Activated CD8-positive, alpha-beta memory T cell treated with anti-CD3 and anti-CD28 coated beads, Interleukin-2, amount 10 ng/mL, durations not matched to agents 7 days and 5 days (primary cell): ENCODE data around the gene FSTL4. TPM values are rescaled to one million over a fixed set of nuclear protein-coding genes. Genes with fewer than 3 reads are reported as not detected.

Experiments
- ATAC-seq: fragments of 150-1000 bp; cut with Tn5 transposase; one replicate; pipeline ENCODE4 v1.10.0; 2021; ENCODE audit warnings: moderate library complexity
- CTCF ChIA-PET: fragments of 350-600 bp; sonication (Branson Sonifier 250); formaldehyde crosslinking; loops from one replicate; lab custom pipeline; 2021; ENCODE audit warnings: antibody characterized with exemption; lab: Charles Lee
- DNase-seq: peaks from one replicate; pipeline ENCODE4 v3.0.0-alpha.2; 2020
- H3K27ac Mint-ChIP-seq: one replicate; pipeline ENCODE4 v1.8.0; 2021; ENCODE audit warnings: mild to moderate bottlenecking, mixed read lengths
- H3K27me3 Mint-ChIP-seq: one replicate; pipeline ENCODE4 v1.8.0; 2021; ENCODE audit warnings: mixed read lengths
- H3K36me3 Mint-ChIP-seq: one replicate; pipeline ENCODE4 v1.8.0; 2021; ENCODE audit warnings: mild to moderate bottlenecking, mixed read lengths
- H3K4me1 Mint-ChIP-seq: one replicate; pipeline ENCODE4 v1.8.0; 2021; ENCODE audit warnings: mixed read lengths
- H3K4me3 Mint-ChIP-seq: one replicate; pipeline ENCODE4 v1.8.0; 2021; ENCODE audit warnings: mild to moderate bottlenecking, moderate library complexity, mixed read lengths
- H3K9me3 Mint-ChIP-seq: one replicate; pipeline ENCODE4 v1.8.0; 2022; ENCODE audit warnings: low read depth, mixed read lengths
- total RNA-seq, 2 experiments: library from RNA; stranded (reverse); gene quantifications; one replicate each; pipeline ENCODE4 v1.2.3, GENCODE V29; 2021

The FSTL4 gene
- total RNA-seq, 2 experiments from 2014 or later: not detected

GRCh38 chr5:133512896-133513295 lies 99.4 kb downstream of the FSTL4 start:
- Mint-ChIP-seq H3K4me3 (no peak overlapping the region), H3K27ac (no peak overlapping the region), H3K4me1 (peaks cover 7% of the 10 kb centered on the region), H3K36me3 (no peaks in the 10 kb centered on the region), H3K9me3 (no peaks in the 10 kb centered on the region), H3K27me3 (peaks cover 22% of the 10 kb centered on the region)
- DNase-seq (no peak), ATAC-seq (no peak)
- CTCF ChIA-PET: interaction anchor here (0.6 kb wide), 1 partner anchor 17 kb away, joined by 3 read pairs; no protein-coding TSS in a partner anchor

GRCh38 chr5:133511653-133512235 lies 100.6 kb downstream of the FSTL4 start:
- H3K4me3 Mint-ChIP-seq: no peak overlapping the region
- CTCF ChIA-PET: interaction anchor here (1.3 kb wide), 1 partner anchor 88 kb away, joined by 5 read pairs; no protein-coding TSS in a partner anchor
- ATAC-seq (no peak), DNase-seq (no peak)
- no peaks in the 10 kb centered on the region for H3K36me3 Mint-ChIP-seq
- no peaks in the 10 kb centered on the region for H3K9me3 Mint-ChIP-seq
- peaks cover 7% of the 10 kb centered on the region for H3K4me1 Mint-ChIP-seq
- H3K27ac Mint-ChIP-seq: no peak overlapping the region
- peaks cover 16% of the 10 kb centered on the region for H3K27me3 Mint-ChIP-seq

GRCh38 chr5:133510634-133511262 lies 101.6 kb downstream of the FSTL4 start:
- peaks cover 7% of the 10 kb centered on the region for H3K4me1 Mint-ChIP-seq
- H3K27me3 Mint-ChIP-seq: peaks cover 19% of the 10 kb centered on the region
- CTCF ChIA-PET: interaction anchor here (1.2 to 1.3 kb wide), 2 partner anchors 9 to 87 kb away, joined by 3 to 5 read pairs; no protein-coding TSS in a partner anchor
- no peaks in the 10 kb centered on the region for H3K36me3 Mint-ChIP-seq
- DNase-seq: no peak
- ATAC-seq: no peak
- H3K9me3 Mint-ChIP-seq: no peaks in the 10 kb centered on the region
- H3K4me3 Mint-ChIP-seq: no peak overlapping the region
- H3K27ac Mint-ChIP-seq: no peak overlapping the region

DNA sequence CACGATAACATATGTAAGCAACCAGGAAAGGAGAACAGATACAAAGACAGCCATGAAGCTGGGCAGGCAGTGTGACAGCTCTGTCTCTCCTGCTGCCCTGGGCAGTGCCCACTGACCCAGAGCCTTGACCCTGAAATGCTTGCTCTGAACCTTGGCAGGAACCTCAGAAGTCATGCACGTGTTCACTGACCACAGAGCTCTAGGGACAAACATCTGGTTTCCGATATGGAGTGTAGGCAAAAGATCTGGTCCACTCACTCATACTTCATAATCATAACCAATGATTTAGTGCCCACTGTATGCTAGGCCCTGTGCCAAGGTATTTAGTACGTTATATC lies 102.6 kb downstream of the FSTL4 start:
- H3K36me3 Mint-ChIP-seq: no peaks in the 10 kb centered on the region
- peaks cover 7% of the 10 kb centered on the region for H3K4me1 Mint-ChIP-seq
- ATAC-seq (no peak), DNase-seq (no peak)
- H3K4me3 Mint-ChIP-seq: no peak overlapping the region
- no peaks in the 10 kb centered on the region for H3K9me3 Mint-ChIP-seq
- peaks cover 24% of the 10 kb centered on the region for H3K27me3 Mint-ChIP-seq
- CTCF ChIA-PET: no interaction called here
- H3K27ac Mint-ChIP-seq: no peak overlapping the region

GRCh38 chr5:133508845-133509741 lies 103.2 kb downstream of the FSTL4 start:
- ATAC-seq (no peak), DNase-seq (no peak)
- CTCF ChIA-PET: no interaction called here
- Mint-ChIP-seq H3K4me1 (peaks cover 7% of the 10 kb centered on the region), H3K27ac (no peak overlapping the region), H3K9me3 (no peaks in the 10 kb centered on the region), H3K36me3 (no peaks in the 10 kb centered on the region), H3K27me3 (peaks cover 29% of the 10 kb centered on the region), H3K4me3 (no peak overlapping the region)

GRCh38 chr5:133508331-133508730 lies 104.0 kb downstream of the FSTL4 start:
- no peak overlapping the region for H3K27ac Mint-ChIP-seq
- no peak overlapping the region for H3K4me3 Mint-ChIP-seq
- no peaks in the 10 kb centered on the region for H3K9me3 Mint-ChIP-seq
- ATAC-seq (no peak), DNase-seq (no peak)
- H3K36me3 Mint-ChIP-seq: no peaks in the 10 kb centered on the region
- H3K4me1 Mint-ChIP-seq: peaks cover 7% of the 10 kb centered on the region
- peaks cover 26% of the 10 kb centered on the region for H3K27me3 Mint-ChIP-seq
- CTCF ChIA-PET: no interaction called here

DNA sequence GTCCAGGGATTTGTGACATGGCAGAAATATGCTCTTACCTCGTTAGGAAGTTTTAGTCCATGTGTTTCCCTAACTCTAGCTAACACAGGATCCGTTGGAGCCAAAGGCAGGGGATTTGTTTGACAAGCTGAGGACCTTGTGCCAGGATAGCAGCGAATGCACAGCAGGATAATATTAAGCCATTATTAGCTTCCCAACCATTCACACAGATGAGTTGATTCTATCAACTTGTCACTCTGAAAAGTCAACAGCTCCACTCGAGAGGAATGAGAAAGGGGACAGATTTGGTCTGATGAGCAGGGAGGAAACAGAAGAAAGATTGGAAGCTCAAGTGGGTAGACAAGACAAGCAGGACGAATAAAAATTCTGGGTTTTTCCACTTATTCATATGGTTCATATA lies 106.2 kb downstream of the FSTL4 start:
- Mint-ChIP-seq H3K27ac (no peak overlapping the region), H3K27me3 (peaks cover 27% of the 10 kb centered on the region), H3K9me3 (no peaks in the 10 kb centered on the region), H3K4me3 (no peak overlapping the region), H3K36me3 (no peaks in the 10 kb centered on the region), H3K4me1 (peaks cover 7% of the 10 kb centered on the region)
- CTCF ChIA-PET: no interaction called here
- DNase-seq: no peak
- ATAC-seq: no peak

DNA sequence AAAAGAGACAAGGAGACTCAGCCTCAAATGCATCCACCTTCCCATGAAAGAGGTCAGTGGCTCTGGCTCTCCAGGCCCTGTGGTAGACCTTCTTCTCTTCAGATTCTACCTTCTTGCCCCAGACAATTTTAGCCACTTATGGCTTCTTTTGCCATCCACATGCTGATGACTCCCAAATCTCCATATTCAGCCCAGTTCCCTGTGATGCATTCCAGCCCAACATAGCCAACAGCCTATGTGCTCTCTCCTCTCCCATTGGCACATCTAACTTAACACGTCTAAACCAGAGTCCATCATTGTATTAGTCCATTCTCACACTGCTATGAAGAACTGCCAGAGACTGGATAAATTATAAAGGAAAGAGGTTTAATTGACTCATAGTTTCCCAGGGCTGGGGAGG lies 108.8 kb downstream of the FSTL4 start:
- Mint-ChIP-seq H3K36me3 (no peaks in the 10 kb centered on the region), H3K9me3 (no peaks in the 10 kb centered on the region), H3K4me3 (no peak overlapping the region), H3K4me1 (peaks cover 2% of the 10 kb centered on the region), H3K27me3 (peaks cover 38% of the 10 kb centered on the region), H3K27ac (no peak overlapping the region)
- no peak for DNase-seq
- CTCF ChIA-PET: no interaction called here
- no peak for ATAC-seq

GRCh38 chr5:133499895-133500294 lies 112.4 kb downstream of the FSTL4 start:
- Mint-ChIP-seq H3K27ac (no peak overlapping the region), H3K36me3 (no peaks in the 10 kb centered on the region), H3K4me1 (no peaks in the 10 kb centered on the region), H3K27me3 (peaks cover 27% of the 10 kb centered on the region), H3K4me3 (no peak overlapping the region), H3K9me3 (no peaks in the 10 kb centered on the region)
- CTCF ChIA-PET: no interaction called here
- ATAC-seq (no peak), DNase-seq (no peak)

GRCh38 chr5:133497608-133498348 lies 114.6 kb downstream of the FSTL4 start:
- no peak overlapping the region for H3K4me3 Mint-ChIP-seq
- H3K27ac Mint-ChIP-seq: no peak overlapping the region
- H3K4me1 Mint-ChIP-seq: no peaks in the 10 kb centered on the region
- CTCF ChIA-PET: no interaction called here
- ATAC-seq (no peak), DNase-seq (no peak)
- H3K36me3 Mint-ChIP-seq: no peaks in the 10 kb centered on the region
- peaks cover 21% of the 10 kb centered on the region for H3K27me3 Mint-ChIP-seq
- no peaks in the 10 kb centered on the region for H3K9me3 Mint-ChIP-seq

GRCh38 chr5:133496631-133497030 lies 115.7 kb downstream of the FSTL4 start:
- H3K27me3 Mint-ChIP-seq: peaks cover 18% of the 10 kb centered on the region

DNA sequence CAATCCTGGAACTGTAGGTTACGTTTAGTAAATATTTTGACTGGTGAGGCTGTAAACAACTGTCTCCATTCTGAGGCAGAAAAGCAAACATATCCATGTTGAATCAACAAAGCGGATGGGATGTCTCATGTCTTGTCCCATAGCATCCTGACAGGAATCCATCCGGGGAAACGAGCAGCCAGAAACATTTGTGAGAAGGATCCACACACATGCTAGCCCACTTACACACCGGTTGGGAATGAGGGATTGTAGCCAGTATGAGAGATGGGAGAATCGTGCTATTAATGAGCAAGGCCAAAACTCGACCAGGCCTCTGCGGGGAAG lies 117.5 kb downstream of the FSTL4 start:
- DNase-seq (no peak), ATAC-seq (no peak)
- peaks cover 11% of the 10 kb centered on the region for H3K27me3 Mint-ChIP-seq
- CTCF ChIA-PET: no interaction called here
- no peaks in the 10 kb centered on the region for H3K36me3 Mint-ChIP-seq
- H3K4me1 Mint-ChIP-seq: no peaks in the 10 kb centered on the region
- no peaks in the 10 kb centered on the region for H3K9me3 Mint-ChIP-seq
- H3K27ac Mint-ChIP-seq: no peak overlapping the region
- no peak overlapping the region for H3K4me3 Mint-ChIP-seq

More at GRCh38 chr5:133496631-133497030, 115.7 kb downstream of the FSTL4 start:
- no peaks in the 10 kb centered on the region for H3K9me3 Mint-ChIP-seq
- no peaks in the 10 kb centered on the region for H3K36me3 Mint-ChIP-seq
- no peak overlapping the region for H3K27ac Mint-ChIP-seq
- ATAC-seq: no peak
- no peak overlapping the region for H3K4me3 Mint-ChIP-seq
- H3K4me1 Mint-ChIP-seq: no peaks in the 10 kb centered on the region
- DNase-seq: no peak
- CTCF ChIA-PET: no interaction called here

DNA sequence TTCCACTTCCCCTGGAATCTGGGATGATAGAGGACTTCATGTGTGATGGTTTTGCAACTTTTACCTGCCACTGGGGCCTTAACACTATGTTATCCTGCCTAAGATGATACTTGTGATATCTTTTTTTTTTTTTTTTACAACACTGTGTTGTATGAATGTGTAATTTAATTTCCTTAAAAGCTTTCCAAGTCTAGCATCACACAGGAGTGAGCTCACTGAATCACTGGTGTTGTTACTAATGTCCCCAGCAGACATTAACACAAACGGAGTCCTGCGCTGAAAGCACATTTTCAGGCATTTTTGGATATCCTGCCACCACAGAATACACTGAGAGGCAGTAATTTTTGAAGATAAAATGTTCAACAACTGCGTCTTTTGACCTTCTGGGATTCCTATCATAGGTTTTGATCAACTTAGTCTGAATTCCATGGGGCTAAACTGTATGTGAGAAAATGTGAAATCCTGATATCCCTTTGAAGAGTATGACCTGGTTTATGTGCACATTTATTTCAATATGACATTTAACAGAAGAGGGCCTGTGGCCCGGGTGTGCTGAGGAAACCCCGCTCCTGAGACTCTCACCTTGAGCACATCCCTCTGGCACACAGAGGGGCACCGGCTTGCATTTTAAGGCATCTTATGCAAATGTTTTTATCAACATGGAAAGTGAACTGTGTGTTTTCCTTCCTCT lies 118.0 kb downstream of the FSTL4 start:
- CTCF ChIA-PET: no interaction called here
- H3K9me3 Mint-ChIP-seq: no peaks in the 10 kb centered on the region
- H3K4me3 Mint-ChIP-seq: no peak overlapping the region
- ATAC-seq: no peak
- no peaks in the 10 kb centered on the region for H3K36me3 Mint-ChIP-seq
- no peak for DNase-seq
- H3K4me1 Mint-ChIP-seq: no peaks in the 10 kb centered on the region
- H3K27ac Mint-ChIP-seq: no peak overlapping the region
- peaks cover 8% of the 10 kb centered on the region for H3K27me3 Mint-ChIP-seq
